Liver (tissue), 3 donors: Measurements from ENCODE around the gene MEGF6.

Experiments used
- FOXA1 ChIP-seq: IDR thresholded peaks from 2 replicates; pipeline ENCODE4 v1.6.1; 2016; ENCODE audit warnings: antibody characterized with exemption
- GABPA ChIP-seq, 2 donors: IDR thresholded peaks in 1 of 2; conservative IDR thresholded peaks in 1 of 2; 2 replicates each; pipeline ENCODE4 v1.6.1; 2016; ENCODE audit warnings: antibody characterized with exemption in 2 of 2, mild to moderate bottlenecking in 1 of 2, moderate library complexity in 1 of 2
- HNF4A ChIP-seq, 2 donors: conservative IDR thresholded peaks; 2 replicates each; pipeline ENCODE4 v1.6.1; 2016; ENCODE audit warnings: antibody characterized with exemption in 2 of 2, mild to moderate bottlenecking in 2 of 2
- JUND ChIP-seq, 2 donors: IDR thresholded peaks; 2 replicates each; pipeline ENCODE4 v1.6.1; 2016; ENCODE audit warnings: antibody characterized with exemption in 2 of 2
- RAD21 ChIP-seq, 2 donors: IDR thresholded peaks; 2 replicates each; pipeline ENCODE4 v1.6.1; 2016; ENCODE audit warnings: antibody characterized with exemption in 2 of 2, mild to moderate bottlenecking in 2 of 2
- RXRA ChIP-seq, 2 donors: IDR thresholded peaks; 2 replicates each; pipeline ENCODE4 v1.6.1; 2017 to 2018; ENCODE audit warnings: antibody characterized with exemption in 2 of 2, mild to moderate bottlenecking in 1 of 2
- SP1 ChIP-seq: IDR thresholded peaks from 2 replicates; pipeline ENCODE4 v1.6.1; 2018; ENCODE audit warnings: antibody characterized with exemption, mild to moderate bottlenecking
- TAF1 ChIP-seq: conservative IDR thresholded peaks from 2 replicates; pipeline ENCODE4 v1.6.1; 2016; ENCODE audit warnings: antibody characterized with exemption, mild to moderate bottlenecking
- YY1 ChIP-seq: IDR thresholded peaks from 2 replicates; pipeline ENCODE4 v1.6.1; 2016; ENCODE audit warnings: antibody characterized with exemption, mild to moderate bottlenecking
- TF ChIP-seq, protein P1 (sequence below): fragments of 150-350 bp; IDR thresholded peaks from 2 replicates; pipeline ENCODE4 v1.5.1; 2017; ENCODE audit warnings: improper control_type of control experiment, low read depth, low read length; ENCODE audit not compliant: missing input control
- TF ChIP-seq, protein P2 (sequence below): IDR thresholded peaks from 2 replicates; pipeline ENCODE4 v1.6.1; 2016; ENCODE audit warnings: antibody characterized with exemption
- TF ChIP-seq, protein P3 (sequence below): IDR thresholded peaks from 2 replicates; pipeline ENCODE4 v1.6.1; 2016; ENCODE audit warnings: antibody characterized with exemption
- TF ChIP-seq, protein P4 (sequence below): IDR thresholded peaks from 2 replicates; pipeline ENCODE4 v1.6.1; 2016; ENCODE audit warnings: antibody characterized with exemption, mild to moderate bottlenecking
- donor health status: healthy.
- donor health status: healthy.

DNA sequence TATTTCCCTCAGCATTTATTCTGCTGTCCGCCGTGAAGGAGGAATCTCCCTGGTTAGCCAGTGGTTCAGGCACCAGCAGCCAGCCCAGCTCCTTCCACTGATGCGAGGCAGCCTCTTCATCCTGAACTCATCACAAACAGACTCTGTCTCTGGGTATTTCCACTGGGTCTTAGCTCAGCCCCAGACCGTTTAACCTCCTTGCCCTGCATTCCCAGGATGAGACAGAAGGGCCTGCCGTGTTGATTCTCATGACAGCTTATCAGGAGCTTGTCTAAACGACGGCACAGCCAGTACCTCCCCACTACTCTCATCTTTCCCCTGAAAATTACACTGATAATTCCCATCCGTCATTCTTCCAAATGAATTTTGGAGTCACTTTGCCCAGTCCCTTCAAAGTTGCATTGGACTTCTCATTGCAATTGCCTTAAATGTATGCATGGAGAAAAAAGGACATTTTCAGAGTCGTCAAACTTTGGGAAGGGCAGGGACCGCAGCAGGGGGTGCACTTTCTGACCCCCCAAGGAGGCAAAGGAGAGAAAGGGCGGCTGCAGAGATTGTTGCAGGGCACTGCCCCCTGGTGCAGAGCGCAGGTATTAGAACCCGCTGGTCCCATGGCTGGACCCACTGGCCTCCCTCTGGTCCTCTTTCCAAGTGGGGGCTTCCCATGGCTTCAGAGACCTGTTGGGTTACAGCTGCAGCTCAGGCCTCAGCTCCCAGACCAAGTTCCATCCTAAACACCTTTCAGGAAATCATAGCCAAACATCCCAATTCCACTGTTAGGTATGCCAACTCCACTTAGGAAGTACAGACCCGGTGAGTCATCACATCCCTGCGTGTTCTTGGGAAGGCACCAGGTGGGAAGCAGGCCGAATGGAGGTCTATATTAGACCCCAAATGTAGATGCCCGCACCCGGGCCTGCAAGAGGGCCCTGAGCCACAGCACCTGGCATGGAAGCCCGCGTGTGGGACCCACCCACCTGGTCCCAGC lies 3.7 kb upstream of the MEGF6 start:
- TF ChIP-seq RAD21 (IDR thresholded peaks at IDR 0.05) (peak in 1 of 2 donors; percentile 66), GABPA (IDR thresholded peaks at IDR 0.05 in 1 of 2, conservative IDR thresholded peaks at IDR 0.05 in 1 of 2) (no peak), HNF4A (conservative IDR thresholded peaks at IDR 0.05) (no peak), SP1 (no peak), JUND (IDR thresholded peaks at IDR 0.05) (no peak), TAF1 (no peak), FOXA1 (no peak), YY1 (no peak), RXRA (IDR thresholded peaks at IDR 0.05) (no peak)
- TF ChIP-seq, protein P1, sequence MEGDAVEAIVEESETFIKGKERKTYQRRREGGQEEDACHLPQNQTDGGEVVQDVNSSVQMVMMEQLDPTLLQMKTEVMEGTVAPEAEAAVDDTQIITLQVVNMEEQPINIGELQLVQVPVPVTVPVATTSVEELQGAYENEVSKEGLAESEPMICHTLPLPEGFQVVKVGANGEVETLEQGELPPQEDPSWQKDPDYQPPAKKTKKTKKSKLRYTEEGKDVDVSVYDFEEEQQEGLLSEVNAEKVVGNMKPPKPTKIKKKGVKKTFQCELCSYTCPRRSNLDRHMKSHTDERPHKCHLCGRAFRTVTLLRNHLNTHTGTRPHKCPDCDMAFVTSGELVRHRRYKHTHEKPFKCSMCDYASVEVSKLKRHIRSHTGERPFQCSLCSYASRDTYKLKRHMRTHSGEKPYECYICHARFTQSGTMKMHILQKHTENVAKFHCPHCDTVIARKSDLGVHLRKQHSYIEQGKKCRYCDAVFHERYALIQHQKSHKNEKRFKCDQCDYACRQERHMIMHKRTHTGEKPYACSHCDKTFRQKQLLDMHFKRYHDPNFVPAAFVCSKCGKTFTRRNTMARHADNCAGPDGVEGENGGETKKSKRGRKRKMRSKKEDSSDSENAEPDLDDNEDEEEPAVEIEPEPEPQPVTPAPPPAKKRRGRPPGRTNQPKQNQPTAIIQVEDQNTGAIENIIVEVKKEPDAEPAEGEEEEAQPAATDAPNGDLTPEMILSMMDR, result peak; percentile 41
- TF ChIP-seq, protein P2, sequence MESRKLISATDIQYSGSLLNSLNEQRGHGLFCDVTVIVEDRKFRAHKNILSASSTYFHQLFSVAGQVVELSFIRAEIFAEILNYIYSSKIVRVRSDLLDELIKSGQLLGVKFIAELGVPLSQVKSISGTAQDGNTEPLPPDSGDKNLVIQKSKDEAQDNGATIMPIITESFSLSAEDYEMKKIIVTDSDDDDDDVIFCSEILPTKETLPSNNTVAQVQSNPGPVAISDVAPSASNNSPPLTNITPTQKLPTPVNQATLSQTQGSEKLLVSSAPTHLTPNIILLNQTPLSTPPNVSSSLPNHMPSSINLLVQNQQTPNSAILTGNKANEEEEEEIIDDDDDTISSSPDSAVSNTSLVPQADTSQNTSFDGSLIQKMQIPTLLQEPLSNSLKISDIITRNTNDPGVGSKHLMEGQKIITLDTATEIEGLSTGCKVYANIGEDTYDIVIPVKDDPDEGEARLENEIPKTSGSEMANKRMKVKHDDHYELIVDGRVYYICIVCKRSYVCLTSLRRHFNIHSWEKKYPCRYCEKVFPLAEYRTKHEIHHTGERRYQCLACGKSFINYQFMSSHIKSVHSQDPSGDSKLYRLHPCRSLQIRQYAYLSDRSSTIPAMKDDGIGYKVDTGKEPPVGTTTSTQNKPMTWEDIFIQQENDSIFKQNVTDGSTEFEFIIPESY, result no peak
- TF ChIP-seq, protein P3, sequence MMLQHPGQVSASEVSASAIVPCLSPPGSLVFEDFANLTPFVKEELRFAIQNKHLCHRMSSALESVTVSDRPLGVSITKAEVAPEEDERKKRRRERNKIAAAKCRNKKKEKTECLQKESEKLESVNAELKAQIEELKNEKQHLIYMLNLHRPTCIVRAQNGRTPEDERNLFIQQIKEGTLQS, result no peak
- TF ChIP-seq, protein P4, sequence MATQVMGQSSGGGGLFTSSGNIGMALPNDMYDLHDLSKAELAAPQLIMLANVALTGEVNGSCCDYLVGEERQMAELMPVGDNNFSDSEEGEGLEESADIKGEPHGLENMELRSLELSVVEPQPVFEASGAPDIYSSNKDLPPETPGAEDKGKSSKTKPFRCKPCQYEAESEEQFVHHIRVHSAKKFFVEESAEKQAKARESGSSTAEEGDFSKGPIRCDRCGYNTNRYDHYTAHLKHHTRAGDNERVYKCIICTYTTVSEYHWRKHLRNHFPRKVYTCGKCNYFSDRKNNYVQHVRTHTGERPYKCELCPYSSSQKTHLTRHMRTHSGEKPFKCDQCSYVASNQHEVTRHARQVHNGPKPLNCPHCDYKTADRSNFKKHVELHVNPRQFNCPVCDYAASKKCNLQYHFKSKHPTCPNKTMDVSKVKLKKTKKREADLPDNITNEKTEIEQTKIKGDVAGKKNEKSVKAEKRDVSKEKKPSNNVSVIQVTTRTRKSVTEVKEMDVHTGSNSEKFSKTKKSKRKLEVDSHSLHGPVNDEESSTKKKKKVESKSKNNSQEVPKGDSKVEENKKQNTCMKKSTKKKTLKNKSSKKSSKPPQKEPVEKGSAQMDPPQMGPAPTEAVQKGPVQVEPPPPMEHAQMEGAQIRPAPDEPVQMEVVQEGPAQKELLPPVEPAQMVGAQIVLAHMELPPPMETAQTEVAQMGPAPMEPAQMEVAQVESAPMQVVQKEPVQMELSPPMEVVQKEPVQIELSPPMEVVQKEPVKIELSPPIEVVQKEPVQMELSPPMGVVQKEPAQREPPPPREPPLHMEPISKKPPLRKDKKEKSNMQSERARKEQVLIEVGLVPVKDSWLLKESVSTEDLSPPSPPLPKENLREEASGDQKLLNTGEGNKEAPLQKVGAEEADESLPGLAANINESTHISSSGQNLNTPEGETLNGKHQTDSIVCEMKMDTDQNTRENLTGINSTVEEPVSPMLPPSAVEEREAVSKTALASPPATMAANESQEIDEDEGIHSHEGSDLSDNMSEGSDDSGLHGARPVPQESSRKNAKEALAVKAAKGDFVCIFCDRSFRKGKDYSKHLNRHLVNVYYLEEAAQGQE, result no peak
